Epidermal melanocyte (primary cell): ENCODE results near the gene PHTF2.
"Not testable (repeated sequence)": the region's sequence is repeated elsewhere in the genome, so short reads cannot be mapped to it uniquely, and the experiment has no call there.

Experiments used
- DNase-seq: peaks from one replicate; pipeline ENCODE4 v3.0.0; 2011; ENCODE audit warnings: low spot score; ENCODE audit not compliant: insufficient read length

The PHTF2 gene

GRCh38 chr7:77983973-77984372 is 185.4 kb downstream of the PHTF2 start:
- no peak for DNase-seq

GRCh38 chr7:77985232-77985973 is 186.8 kb downstream of the PHTF2 start:
- no peak for DNase-seq

GRCh38 chr7:77985974-77986339 is 187.4 kb downstream of the PHTF2 start:
- DNase-seq = no peak

GRCh38 chr7:77989981-77990566 is 191.5 kb downstream of the PHTF2 start:
- no peak for DNase-seq

GRCh38 chr7:77991656-77992055 is 193.1 kb downstream of the PHTF2 start:
- DNase-seq = no peak

GRCh38 chr7:77993838-77994237 is 195.3 kb downstream of the PHTF2 start:
- no peak for DNase-seq

GRCh38 chr7:77995717-77996116 is 197.1 kb downstream of the PHTF2 start:
- no peak for DNase-seq

- DNase-seq = not testable (repeated sequence)
These were observed 200.6 kb downstream of the PHTF2 start for GRCh38 chr7:77999168-77999567.

- DNase-seq = no peak
These were observed 203.4 kb downstream of the PHTF2 start for GRCh38 chr7:78002021-78002420.

- no peak for DNase-seq
These were observed 204.1 kb downstream of the PHTF2 start for GRCh38 chr7:78002715-78003114.

- DNase-seq = no peak
These were observed 207.6 kb downstream of the PHTF2 start for GRCh38 chr7:78006063-78006755.
